ENCODE results near the gene STAT5B. TPM values are rescaled to one million over a fixed set of nuclear protein-coding genes. Genes with fewer than 3 reads are reported as not detected.

The STAT5B gene
- total and polyA plus RNA-seq, 2 of the 13 experiments (the other 11 are each of a cell fraction or from before 2014, with no cell fraction given) = 21.0 to 42.8 TPM

GRCh38 chr17:42199416-42200011 is 76.7 kb downstream of the STAT5B start:
- TF ChIP-seq ZNF639 (CRISPR knock-in tag; conservative IDR thresholded peaks at IDR 0.05) = no peak
- Histone ChIP-seq H3K27me3 (ENCODE audit: control insufficient read depth in 1 of 2, insufficient read depth in 2 of 2, low read length in 2 of 2) (no peaks in the 10 kb centered on the region), H3K9ac (ENCODE audit: insufficient read depth, low read depth, low read length) (no peak overlapping the region), H3K9me3 (ENCODE audit: low read length) (no peaks in the 10 kb centered on the region), H3K27ac (ENCODE audit: extremely low read length, insufficient read depth, low read length) (no peak overlapping the region), H2AFZ (ENCODE audit: low read length) (no peak overlapping the region), H3K4me2 (ENCODE audit: low read depth, low read length) (no peak overlapping the region), H3K4me3 (replicated peaks in 1 of 3; ENCODE audit: insufficient read depth in 1 of 3, low read depth in 2 of 3, low read length in 3 of 3) (no peak overlapping the region), H3K36me3 (replicated peaks in 1 of 2; ENCODE audit: control insufficient read depth in 1 of 2, insufficient read depth in 2 of 2, low read length in 2 of 2) (peaks cover 3 to 12% of the 10 kb centered on the region in 2 experiments; a peak in 4 of 5 replicates), H3K79me2 (ENCODE audit: insufficient read depth, low read length) (no peaks in the 10 kb centered on the region), H3K4me1 (ENCODE audit: insufficient read depth, low read length) (peaks cover 20% of the 10 kb centered on the region), H4K20me1 (ENCODE audit: insufficient read depth, low read length) (no peaks in the 10 kb centered on the region)
- DNase-seq (ENCODE audit: low spot score) (no peak), FAIRE-seq (no peak), ATAC-seq (no peak)
- ChIA-PET CTCF (ENCODE audit: low intra/inter-chr PET ratio, low total read pairs) (no interaction called here), POLR2A (no interaction called here)
- 88% methylated on average over 11 of the region's 12 CpGs for WGBS (ENCODE audit: low lambda C conversion rate)
- no TSS peak for BruUV-seq (replicated peaks)
- in situ Hi-C loops (cut with HindIII; ENCODE audit: extremely low pct_ligation_motif_present, low pct_unique_long_range_greater_than_20kb) (no loop called here), intact Hi-C loops (cut with micrococcal nuclease; ENCODE audit: unreplicated experiment) (no loop called here)

- Histone ChIP-seq H3K79me2 (ENCODE audit: insufficient read depth, low read length) (no peaks in the 10 kb centered on the region), H3K9me3 (ENCODE audit: low read length) (no peaks in the 10 kb centered on the region), H3K4me3 (replicated peaks in 1 of 3; ENCODE audit: insufficient read depth in 1 of 3, low read depth in 2 of 3, low read length in 3 of 3) (no peak overlapping the region), H3K4me1 (ENCODE audit: insufficient read depth, low read length) (peaks cover 22% of the 10 kb centered on the region), H3K36me3 (replicated peaks in 1 of 2; ENCODE audit: control insufficient read depth in 1 of 2, insufficient read depth in 2 of 2, low read length in 2 of 2) (peaks cover 1 to 11% of the 10 kb centered on the region in 2 experiments; a peak in 4 of 5 replicates), H3K9ac (ENCODE audit: insufficient read depth, low read depth, low read length) (no peak overlapping the region), H3K4me2 (ENCODE audit: low read depth, low read length) (no peak overlapping the region), H3K27me3 (ENCODE audit: control insufficient read depth in 1 of 2, insufficient read depth in 2 of 2, low read length in 2 of 2) (no peaks in the 10 kb centered on the region; a peak in 1 of 5 replicates), H4K20me1 (ENCODE audit: insufficient read depth, low read length) (no peaks in the 10 kb centered on the region), H2AFZ (ENCODE audit: low read length) (no peak overlapping the region), H3K27ac (ENCODE audit: extremely low read length, insufficient read depth, low read length) (no peak overlapping the region)
- TF ChIP-seq ZNF572 (CRISPR knock-in tag; IDR thresholded peaks at IDR 0.05) = no peak
- no peak for TF ChIP-seq ZBTB46 (CRISPR knock-in tag; IDR thresholded peaks at IDR 0.05; ENCODE audit: borderline replicate concordance)
- TF ChIP-seq ZNF7 (CRISPR knock-in tag; IDR thresholded peaks at IDR 0.05) = no peak
- no peak for TF ChIP-seq ESRRA (CRISPR knock-in tag; IDR thresholded peaks at IDR 0.05; ENCODE audit: low read depth)
- no peak for TF ChIP-seq HNRNPK (IDR thresholded peaks at IDR 0.05; ENCODE audit: low read depth, low read length, poor library complexity, severe bottlenecking)
- TF ChIP-seq TARDBP (CRISPR knock-in tag; IDR thresholded peaks at IDR 0.05) = no peak
- TF ChIP-seq SCMH1 (CRISPR knock-in tag; IDR thresholded peaks at IDR 0.05; ENCODE audit: borderline replicate concordance) = no peak
- no peak for TF ChIP-seq ZNF619 (CRISPR knock-in tag; IDR thresholded peaks at IDR 0.05)
- BruUV-seq (replicated peaks) = no TSS peak
- intact Hi-C loops (cut with micrococcal nuclease; ENCODE audit: unreplicated experiment) = no loop called here
- in situ Hi-C loops (cut with HindIII; ENCODE audit: extremely low pct_ligation_motif_present, low pct_unique_long_range_greater_than_20kb) = no loop called here
- CTCF ChIA-PET (ENCODE audit: low intra/inter-chr PET ratio, low total read pairs) = no interaction called here
- DNase-seq (ENCODE audit: low spot score) (no peak), FAIRE-seq (no peak), ATAC-seq (no peak)
- 92% methylated on average over 4 of the region's 4 CpGs for WGBS (ENCODE audit: low lambda C conversion rate)
- POLR2A ChIA-PET = no interaction called here
Observed at GRCh38 chr17:42198897-42199296, 77.3 kb downstream of the STAT5B start.
